T-helper 17 cell (primary cell): ENCODE results near the gene TBC1D1. TPM values are rescaled to one million over a fixed set of nuclear protein-coding genes. Genes with fewer than 3 reads are reported as not detected.

ENCODE experiments used
- ATAC-seq: fragments of 150-1000 bp; cut with Tn5 transposase; 2 replicates; pipeline ENCODE4 v1.10.0; 2021; ENCODE audit warnings: mild to moderate bottlenecking, moderate library complexity
- DNase-seq, 3 donors: peaks; one replicate each; pipeline versions ENCODE4 v3.0.0 to v3.0.0-alpha.2; 2020 to 2021
- H3K9me3 ChIP-seq: one replicate; pipeline ENCODE4 v1.7.0; 2013; ENCODE audit warnings: low read length, mild to moderate bottlenecking; ENCODE audit not compliant: control insufficient read depth, poor library complexity, severe bottlenecking
- H3K27ac Mint-ChIP-seq: one replicate; pipeline ENCODE4 v1.8.0; 2022; ENCODE audit warnings: mild to moderate bottlenecking, moderate library complexity, mixed read lengths
- H3K27me3 Mint-ChIP-seq: one replicate; pipeline ENCODE4 v1.8.0; 2022; ENCODE audit warnings: mixed read lengths
- H3K36me3 Mint-ChIP-seq: one replicate; pipeline ENCODE4 v1.8.0; 2022; ENCODE audit warnings: low read depth, mixed read lengths
- H3K4me1 Mint-ChIP-seq: one replicate; pipeline ENCODE4 v1.8.0; 2022; ENCODE audit warnings: mild to moderate bottlenecking, mixed read lengths
- H3K4me3 Mint-ChIP-seq: one replicate; pipeline ENCODE4 v1.8.0; 2022; ENCODE audit warnings: mild to moderate bottlenecking, moderate library complexity, mixed read lengths
- total RNA-seq, 4 donors: library from RNA in 2 of 4; stranded (reverse) in 2 of 4; gene quantifications; one replicate each; pipeline ENCODE4 v1.2.3 and lab custom pipeline; 2022 to 2026

Gene TBC1D1
- total RNA-seq, 2 donors from 2014 or later, result 45.5 to 51.1 TPM

DNA sequence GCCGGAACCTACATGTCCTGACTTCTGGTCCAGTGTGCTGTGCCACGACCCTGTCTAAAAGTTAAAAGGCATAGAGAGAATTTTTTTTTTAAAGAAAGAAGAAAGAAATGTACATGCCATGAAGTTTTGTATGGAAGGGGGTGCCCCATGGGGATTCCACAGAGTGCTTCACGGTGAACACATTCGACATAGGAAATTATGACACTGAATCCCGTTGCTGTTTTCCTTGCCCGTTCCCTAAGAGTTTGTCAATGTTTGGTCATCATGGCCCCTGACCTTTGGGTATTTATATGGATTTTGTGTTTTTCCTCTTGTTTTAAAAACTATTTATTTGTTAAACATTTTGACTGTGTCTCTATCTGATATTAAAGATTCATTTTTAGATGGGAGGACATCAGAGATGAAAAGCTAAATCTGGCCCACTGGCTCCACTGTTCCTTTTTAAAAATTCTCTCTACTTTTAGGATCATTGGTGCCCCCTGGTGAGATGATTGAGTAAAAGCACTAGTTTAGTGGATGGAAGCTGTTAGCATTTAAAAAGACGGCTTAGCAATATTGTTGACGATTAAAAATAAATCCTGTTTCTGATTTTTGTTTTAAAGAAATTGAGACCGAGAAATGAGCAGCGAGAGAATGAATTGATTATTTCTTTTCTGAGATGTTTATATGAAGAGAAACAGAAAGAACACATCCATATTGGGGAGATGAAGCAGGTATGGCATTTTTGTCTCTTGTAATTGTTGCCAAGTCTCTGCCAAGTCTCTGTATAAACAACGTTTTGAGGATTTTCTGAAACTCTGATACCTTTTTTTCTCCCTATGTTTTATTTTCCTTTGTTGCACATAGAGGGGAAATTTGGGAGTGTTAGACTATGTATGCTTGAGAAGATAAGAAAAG is 144.3 kb downstream of the TBC1D1 start:
- H3K27me3 Mint-ChIP-seq, result no peaks in the 10 kb centered on the region
- H3K4me1 Mint-ChIP-seq, result no peaks in the 10 kb centered on the region
- no peaks in the 10 kb centered on the region for H3K9me3 ChIP-seq
- DNase-seq, result peak in 1 of 3 donors; percentile 11
- no peak overlapping the region for H3K4me3 Mint-ChIP-seq
- H3K36me3 Mint-ChIP-seq, result peaks cover 9% of the 10 kb centered on the region
- no peak overlapping the region for H3K27ac Mint-ChIP-seq
- ATAC-seq, result peak; percentile 61

DNA sequence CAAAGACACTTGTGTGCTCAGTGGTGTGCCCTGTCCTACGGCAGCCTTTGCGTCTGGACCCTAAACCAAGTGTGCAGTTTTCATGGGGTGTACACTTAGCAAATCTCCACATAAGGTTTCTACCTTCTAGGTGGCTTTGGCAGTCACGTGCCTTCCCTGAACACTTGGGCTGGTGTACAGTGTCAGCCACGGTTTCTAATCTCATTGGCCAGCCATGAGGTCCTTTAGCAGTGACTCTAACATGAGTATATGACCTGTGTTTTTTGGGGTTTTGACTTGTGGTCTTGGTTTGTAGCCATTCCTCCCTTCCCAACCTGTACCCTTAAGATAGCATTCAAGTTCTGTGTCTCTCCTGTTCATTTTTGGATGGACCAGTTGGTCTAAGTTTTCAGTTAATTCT is 145.7 kb downstream of the TBC1D1 start:
- ATAC-seq (no peak), DNase-seq (no peak)
- H3K4me3 Mint-ChIP-seq, result no peak overlapping the region
- no peaks in the 10 kb centered on the region for H3K9me3 ChIP-seq
- no peaks in the 10 kb centered on the region for H3K4me1 Mint-ChIP-seq
- H3K36me3 Mint-ChIP-seq, result peaks cover 9% of the 10 kb centered on the region
- no peaks in the 10 kb centered on the region for H3K27me3 Mint-ChIP-seq
- no peak overlapping the region for H3K27ac Mint-ChIP-seq

DNA sequence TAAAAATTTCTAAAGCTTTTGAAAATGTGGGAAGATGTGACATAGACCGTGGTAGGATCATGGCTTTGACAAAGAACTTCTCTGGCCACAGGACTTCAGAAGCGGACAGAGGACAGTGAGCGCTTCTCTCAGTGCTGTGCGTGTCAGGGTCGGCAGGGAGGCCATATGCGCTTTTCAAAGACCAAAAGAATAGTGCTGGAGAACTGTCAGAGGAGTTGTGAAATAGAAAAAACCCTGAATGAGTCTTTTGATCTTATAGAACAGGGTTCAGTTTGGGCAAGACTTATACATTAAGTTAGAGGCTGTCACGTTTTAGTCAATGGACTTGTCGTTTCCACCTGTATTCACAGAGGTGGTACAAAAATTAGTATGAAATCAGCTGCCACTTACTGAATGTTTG is 146.7 kb downstream of the TBC1D1 start:
- peak overlapping the region; percentile 53 for H3K27ac Mint-ChIP-seq

DNA sequence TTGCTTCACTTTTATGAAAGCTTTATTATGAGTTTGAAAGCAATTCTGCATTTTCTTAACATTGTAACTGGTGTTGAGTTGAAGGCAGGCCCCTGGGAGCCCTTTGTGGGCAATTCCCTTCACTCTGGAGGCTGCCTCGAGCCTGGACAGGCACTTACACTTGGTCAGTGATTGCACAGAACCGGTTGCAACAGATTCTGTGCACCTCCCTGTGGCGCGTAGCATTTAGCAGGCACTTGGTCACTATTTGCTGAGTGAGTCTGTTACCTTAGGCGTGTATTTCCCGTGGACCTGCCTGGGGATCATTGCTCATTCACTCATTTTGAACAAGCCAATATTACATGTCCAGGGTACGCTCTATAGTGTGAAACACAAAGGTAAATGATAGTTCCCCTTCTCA is 149.7 kb downstream of the TBC1D1 start:
- no peaks in the 10 kb centered on the region for H3K27me3 Mint-ChIP-seq
- H3K36me3 Mint-ChIP-seq, result peaks cover 11% of the 10 kb centered on the region
- ATAC-seq (no peak), DNase-seq (no peak)
- no peak overlapping the region for H3K27ac Mint-ChIP-seq
- no peak overlapping the region for H3K4me3 Mint-ChIP-seq
- no peaks in the 10 kb centered on the region for H3K4me1 Mint-ChIP-seq
- no peaks in the 10 kb centered on the region for H3K9me3 ChIP-seq

More for the DNA sequence above, 146.7 kb downstream of the TBC1D1 start:
- ATAC-seq (no peak), DNase-seq (no peak)
- H3K9me3 ChIP-seq, result no peaks in the 10 kb centered on the region
- Mint-ChIP-seq H3K4me3 (no peak overlapping the region), H3K36me3 (peaks cover 9% of the 10 kb centered on the region), H3K27me3 (no peaks in the 10 kb centered on the region), H3K4me1 (no peaks in the 10 kb centered on the region)

DNA sequence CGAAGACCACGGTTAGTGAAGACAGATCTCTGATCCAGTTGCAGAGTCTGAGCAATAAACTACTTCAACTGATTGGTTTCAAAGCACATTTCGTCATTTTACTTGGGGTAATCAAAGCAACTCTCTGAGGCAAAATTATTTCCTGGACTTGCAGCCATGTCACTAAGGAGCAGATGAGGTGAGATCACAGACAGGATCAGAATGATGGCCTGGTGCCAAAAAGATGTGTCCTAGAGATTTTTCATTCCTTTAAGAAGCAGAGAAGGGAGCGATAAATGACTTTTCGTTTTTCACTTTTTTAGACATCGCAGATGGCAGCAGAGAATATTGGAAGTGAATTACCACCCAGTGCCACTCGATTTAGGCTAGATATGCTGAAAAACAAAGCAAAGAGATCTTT is 153.2 kb downstream of the TBC1D1 start:
- DNase-seq (no peak), ATAC-seq (no peak)
- no peaks in the 10 kb centered on the region for H3K27me3 Mint-ChIP-seq
- H3K4me1 Mint-ChIP-seq, result peaks cover 4% of the 10 kb centered on the region
- no peak overlapping the region for H3K27ac Mint-ChIP-seq
- H3K9me3 ChIP-seq, result no peaks in the 10 kb centered on the region
- peaks cover 9% of the 10 kb centered on the region for H3K36me3 Mint-ChIP-seq
- H3K4me3 Mint-ChIP-seq, result no peak overlapping the region

DNA sequence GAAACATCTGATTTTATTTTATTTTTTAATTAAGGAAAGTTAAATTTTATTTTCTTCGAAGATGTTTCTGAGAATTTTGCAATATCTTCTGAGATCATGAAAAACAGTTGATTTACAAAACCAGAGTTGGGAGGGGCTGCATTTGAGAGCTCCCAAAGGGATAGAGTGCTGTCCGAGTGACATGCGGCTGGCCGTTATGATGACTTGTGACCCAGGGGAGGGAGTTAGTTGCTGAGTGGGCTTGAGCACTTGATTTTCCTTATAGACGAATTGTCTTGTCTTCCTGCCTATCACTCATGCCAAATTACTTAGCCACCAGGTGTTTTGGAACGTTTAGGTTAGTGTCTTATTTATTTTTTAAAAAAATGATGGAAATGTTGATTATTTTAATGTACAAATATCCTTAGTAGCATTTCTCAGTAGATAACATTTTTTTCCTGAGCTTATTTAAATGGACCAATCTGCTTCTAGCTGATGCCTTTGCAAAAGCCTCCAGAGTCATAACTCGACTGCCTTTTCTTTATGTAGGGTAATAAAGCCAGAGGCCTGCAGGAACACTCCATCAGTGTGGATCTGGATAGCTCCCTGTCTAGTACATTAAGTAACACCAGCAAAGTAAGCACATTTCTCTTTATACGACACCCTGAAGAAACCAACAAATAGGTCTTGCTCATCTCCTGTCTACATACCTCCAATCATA is 154.6 kb downstream of the TBC1D1 start:
- H3K27ac Mint-ChIP-seq, result peak overlapping the region; percentile 54
- peaks cover 4% of the 10 kb centered on the region for H3K4me1 Mint-ChIP-seq
- no peaks in the 10 kb centered on the region for H3K27me3 Mint-ChIP-seq
- peaks cover 7% of the 10 kb centered on the region for H3K36me3 Mint-ChIP-seq
- H3K4me3 Mint-ChIP-seq, result no peak overlapping the region
- no peaks in the 10 kb centered on the region for H3K9me3 ChIP-seq
- ATAC-seq (no peak), DNase-seq (no peak)

DNA sequence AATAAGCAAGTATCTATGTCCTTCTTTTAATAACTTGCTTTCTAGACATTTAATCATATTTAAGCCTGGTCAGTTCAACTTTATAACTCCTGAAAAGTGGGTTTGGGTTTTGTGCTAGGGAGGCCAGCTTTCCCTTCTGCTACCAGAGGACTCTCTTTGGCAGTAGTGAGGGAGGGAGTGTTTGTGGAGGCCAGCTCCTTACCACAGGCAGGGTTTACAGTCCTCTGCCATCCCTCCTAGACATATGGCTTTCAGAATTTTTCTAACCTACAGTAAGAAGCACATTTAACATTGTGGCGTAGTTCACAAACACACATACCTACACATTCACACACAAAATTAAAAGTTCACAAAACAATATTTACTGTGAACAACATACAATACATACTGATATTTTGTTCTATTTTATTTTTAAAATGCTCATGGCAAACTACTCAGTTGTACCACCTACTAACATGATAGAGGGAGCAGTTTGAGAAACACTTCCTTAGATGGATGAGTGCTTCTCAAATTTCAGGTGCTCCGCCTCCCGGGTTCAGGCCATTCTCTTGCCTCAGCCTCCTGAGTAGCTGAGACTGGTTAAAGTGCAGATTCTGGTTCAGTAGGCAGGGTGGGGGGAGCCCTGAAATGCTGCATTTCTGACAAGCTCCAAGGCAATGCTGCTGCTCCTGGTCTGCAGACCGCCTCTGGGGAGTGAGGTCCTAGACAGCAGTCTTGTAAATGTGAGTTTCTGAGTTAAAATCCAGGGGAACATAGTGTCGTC is 156.0 kb downstream of the TBC1D1 start:
- no peaks in the 10 kb centered on the region for H3K9me3 ChIP-seq
- Mint-ChIP-seq H3K27me3 (no peaks in the 10 kb centered on the region), H3K4me1 (peaks cover 4% of the 10 kb centered on the region), H3K36me3 (peaks cover 7% of the 10 kb centered on the region), H3K27ac (peak overlapping the region; percentile 34), H3K4me3 (no peak overlapping the region)
- ATAC-seq, result no peak
- no peak for DNase-seq

DNA sequence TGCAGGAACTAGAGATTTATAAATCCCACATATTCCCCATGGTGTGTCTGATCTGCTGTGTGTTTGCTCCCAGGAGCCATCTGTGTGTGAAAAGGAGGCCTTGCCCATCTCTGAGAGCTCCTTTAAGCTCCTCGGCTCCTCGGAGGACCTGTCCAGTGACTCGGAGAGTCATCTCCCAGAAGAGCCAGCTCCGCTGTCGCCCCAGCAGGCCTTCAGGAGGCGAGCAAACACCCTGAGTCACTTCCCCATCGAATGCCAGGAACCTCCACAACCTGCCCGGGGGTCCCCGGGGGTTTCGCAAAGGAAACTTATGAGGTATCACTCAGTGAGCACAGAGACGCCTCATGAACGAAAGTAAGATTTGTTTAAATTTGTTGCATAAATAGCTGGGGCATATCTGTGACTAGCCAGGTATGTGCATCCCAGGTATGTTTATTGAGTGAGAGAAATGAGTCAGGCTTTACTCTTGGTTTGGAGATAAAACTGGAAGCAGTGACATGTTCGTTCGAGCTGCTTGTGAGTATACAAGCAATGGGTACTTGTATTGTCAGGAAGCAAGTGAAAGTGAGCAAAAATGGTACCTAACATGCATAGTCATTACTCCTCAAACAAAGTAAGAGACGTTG is 158.8 kb downstream of the TBC1D1 start:
- Mint-ChIP-seq H3K36me3 (peaks cover 6% of the 10 kb centered on the region), H3K27ac (peak overlapping the region; percentile 34), H3K27me3 (no peaks in the 10 kb centered on the region), H3K4me3 (no peak overlapping the region), H3K4me1 (peaks cover 4% of the 10 kb centered on the region)
- H3K9me3 ChIP-seq, result no peaks in the 10 kb centered on the region
- no peak for DNase-seq
- no peak for ATAC-seq

DNA sequence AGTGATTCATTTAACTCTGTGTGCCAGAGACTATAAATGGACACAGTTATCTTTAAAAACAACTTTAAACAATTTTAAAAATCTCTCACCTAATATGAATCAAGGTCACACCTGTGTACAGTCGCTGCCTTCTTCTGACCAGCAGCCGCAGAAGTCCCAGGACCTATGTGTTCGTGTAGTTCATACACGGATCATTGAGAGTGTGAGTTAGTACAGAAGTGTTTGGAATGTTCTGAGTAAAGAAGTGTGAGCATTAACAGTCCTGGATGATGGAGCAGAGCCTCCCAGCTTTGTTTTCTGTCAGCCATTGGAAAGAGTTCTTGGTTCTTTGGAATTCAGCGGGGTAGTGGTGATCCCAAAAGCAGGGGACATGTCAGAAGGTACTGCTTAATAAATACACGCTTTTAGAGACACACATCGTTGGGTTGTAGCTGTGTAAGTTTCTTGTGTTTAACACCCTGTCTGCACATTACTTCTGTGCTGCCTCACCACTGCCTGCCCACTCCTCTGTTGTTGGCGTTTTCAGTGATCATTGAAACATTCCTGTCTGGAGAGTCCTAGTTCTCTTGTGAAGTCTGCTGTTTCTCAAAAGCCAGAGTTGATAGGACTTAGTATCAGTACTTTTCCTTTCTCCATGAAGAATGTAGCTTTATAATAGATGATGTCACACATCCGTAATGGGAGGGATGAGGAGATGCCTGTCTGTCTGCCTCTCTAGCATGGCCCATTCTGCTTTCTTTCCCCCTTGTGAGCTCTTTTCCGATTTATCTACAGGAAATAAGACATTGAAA is 159.9 kb downstream of the TBC1D1 start:
- Mint-ChIP-seq H3K27me3 (no peaks in the 10 kb centered on the region), H3K27ac (no peak overlapping the region)

DNA sequence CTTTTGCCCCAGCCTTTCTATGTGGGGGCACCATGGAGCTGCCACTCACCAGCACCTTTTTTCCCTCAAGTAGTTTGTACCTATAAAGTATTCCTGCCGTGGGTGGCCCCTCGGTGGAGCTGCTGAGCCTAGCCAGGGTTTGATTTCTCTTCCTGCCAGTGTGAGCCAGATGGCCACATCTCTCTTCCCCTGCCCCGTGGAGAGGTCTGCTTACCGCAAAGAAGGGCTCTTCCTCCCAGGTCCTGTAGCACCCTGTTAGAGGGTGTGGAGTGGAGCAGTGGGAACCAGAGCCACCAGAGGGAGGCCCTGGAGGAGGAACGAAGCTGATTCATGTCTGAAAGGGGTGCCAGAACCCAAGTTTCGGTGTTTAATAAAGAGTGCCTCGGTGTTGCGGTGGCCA is 164.7 kb downstream of the TBC1D1 start:
- H3K4me3 Mint-ChIP-seq, result no peak overlapping the region
- H3K4me1 Mint-ChIP-seq, result peaks cover 2% of the 10 kb centered on the region
- ATAC-seq (no peak), DNase-seq (no peak)
- H3K36me3 Mint-ChIP-seq, result peaks cover 3% of the 10 kb centered on the region
- H3K27me3 Mint-ChIP-seq, result no peaks in the 10 kb centered on the region
- no peaks in the 10 kb centered on the region for H3K9me3 ChIP-seq
- H3K27ac Mint-ChIP-seq, result no peak overlapping the region

More for the DNA sequence above, 159.9 kb downstream of the TBC1D1 start:
- Mint-ChIP-seq H3K4me3 (no peak overlapping the region), H3K4me1 (peaks cover 4% of the 10 kb centered on the region), H3K36me3 (peaks cover 6% of the 10 kb centered on the region)
- ATAC-seq (no peak), DNase-seq (no peak)
- no peaks in the 10 kb centered on the region for H3K9me3 ChIP-seq

DNA sequence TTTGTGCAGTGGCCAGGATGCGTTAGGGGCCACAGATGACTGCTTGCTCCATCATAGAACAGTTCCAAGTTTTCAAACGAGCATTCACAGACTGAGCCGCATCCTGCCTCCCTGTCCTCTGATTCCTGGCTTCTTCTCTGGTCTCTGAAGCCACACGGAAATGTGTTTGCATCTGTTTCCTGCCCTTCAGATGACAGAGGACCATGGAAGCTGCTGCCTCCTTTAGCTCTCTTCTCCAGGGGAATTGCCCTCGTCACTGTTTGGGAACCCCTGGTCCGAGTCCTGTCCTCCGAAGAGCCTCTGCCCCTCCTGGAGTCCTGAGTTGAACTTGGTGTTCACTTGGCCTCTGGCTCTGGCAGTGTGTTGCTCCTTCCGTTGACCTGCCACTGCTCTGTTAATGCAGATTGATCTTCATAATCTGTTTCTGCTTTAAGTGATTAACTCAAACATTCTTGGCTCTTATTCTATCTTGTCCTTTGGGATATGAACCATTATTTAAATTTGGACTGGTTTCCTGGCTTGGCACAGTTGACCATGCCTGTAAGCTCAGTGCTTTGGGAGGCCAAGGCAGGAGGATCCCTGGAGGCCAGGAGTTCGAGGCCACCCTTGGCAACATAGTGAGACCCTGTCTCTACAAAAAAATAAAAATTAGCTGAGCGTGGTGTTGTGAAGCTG is 165.3 kb downstream of the TBC1D1 start:
- H3K36me3 Mint-ChIP-seq, result peaks cover 3% of the 10 kb centered on the region
- DNase-seq (no peak), ATAC-seq (no peak)
- peaks cover 2% of the 10 kb centered on the region for H3K4me1 Mint-ChIP-seq
- no peaks in the 10 kb centered on the region for H3K9me3 ChIP-seq
- H3K27ac Mint-ChIP-seq, result peak overlapping the region; percentile 70
- no peak overlapping the region for H3K4me3 Mint-ChIP-seq
- H3K27me3 Mint-ChIP-seq, result no peaks in the 10 kb centered on the region

DNA sequence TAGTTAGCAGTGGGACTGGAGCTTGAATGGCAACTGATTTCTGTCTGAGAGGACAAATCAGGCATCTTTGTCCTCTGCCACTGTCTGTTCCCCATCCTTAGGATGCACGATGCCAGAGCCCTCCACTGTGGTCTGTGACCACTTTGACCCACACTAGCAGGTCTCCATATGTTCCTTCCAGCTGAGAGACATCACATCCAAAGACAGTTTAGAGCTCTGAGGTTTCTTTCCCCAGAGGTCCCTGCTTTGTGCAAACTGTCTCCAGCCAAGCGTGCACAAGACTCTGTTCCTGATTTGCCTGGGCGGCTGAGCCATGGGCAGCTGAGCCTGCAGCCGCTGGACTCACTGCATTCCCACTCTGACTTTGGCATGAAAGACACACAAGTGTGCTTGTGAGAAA is 167.3 kb downstream of the TBC1D1 start:
- no peaks in the 10 kb centered on the region for H3K9me3 ChIP-seq
- Mint-ChIP-seq H3K27ac (peak overlapping the region; percentile 53), H3K4me3 (no peak overlapping the region), H3K36me3 (peaks cover 3% of the 10 kb centered on the region), H3K4me1 (peaks cover 8% of the 10 kb centered on the region), H3K27me3 (no peaks in the 10 kb centered on the region)
- ATAC-seq, result no peak
- DNase-seq, result no peak
